ENCODE data around the gene IFI27L1.

GRCh38 chr14:94054401-94054800 lies 26.7 kb upstream of the IFI27L1 start:
- TF ChIP-seq POLR2A (IDR thresholded peaks at IDR 0.05; ENCODE audit: low read depth, low read length) (no peak), POLR2AphosphoS5 (IDR thresholded peaks at IDR 0.05; ENCODE audit: low read depth, low read length) (no peak)
